ENCODE measurements around the gene SMG6. TPM values are rescaled to one million over a fixed set of nuclear protein-coding genes. Genes with fewer than 3 reads are reported as not detected.

SMG6 gene
- polyA plus RNA-seq, 1 of the 3 experiments (the other 2 are of a cell fraction): 15.7 TPM

DNA sequence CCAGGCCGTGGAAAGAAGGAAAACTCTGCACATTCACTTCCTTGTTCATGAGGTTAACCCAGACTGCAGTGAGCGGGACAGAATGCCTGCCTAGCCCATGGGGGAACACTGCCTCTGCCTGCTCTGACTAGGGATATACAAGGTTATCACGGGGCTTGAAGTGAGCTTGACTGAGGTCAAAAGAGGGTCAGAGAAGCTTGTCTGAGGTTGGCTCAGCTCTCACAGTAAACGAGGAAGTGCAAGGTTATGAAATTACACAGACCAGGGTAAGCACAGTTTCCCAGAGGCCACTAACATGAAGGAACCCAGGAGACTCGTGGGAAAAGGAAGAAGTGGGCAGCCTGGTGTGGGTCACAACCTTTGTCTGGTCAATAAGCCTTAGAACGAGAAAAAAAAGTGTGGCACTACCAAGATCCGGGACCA, 220.0 kb downstream of the SMG6 start:
- H3K4me3 ChIP-seq (ENCODE audit: low read depth in 2 of 2, low read length in 1 of 2): no peak overlapping the region
- WGBS (ENCODE audit: low lambda C conversion rate): 82% methylated on average over 6 of the region's 7 CpGs
- H3K27ac ChIP-seq (ENCODE audit: low read depth in 2 of 2, low read length in 1 of 2): peak overlapping the region in 1 of 2 experiments; percentile 89; a peak in 3 of 4 replicates
- no peak for TF ChIP-seq TAF1 (IDR thresholded peaks at IDR 0.05; ENCODE audit: borderline replicate concordance, low read depth, low read length)
- TF ChIP-seq EP300 (IDR thresholded peaks at IDR 0.05; ENCODE audit: borderline replicate concordance in 1 of 2, low read depth in 1 of 2, low read length in 1 of 2): no peak
- no peak for TF ChIP-seq RFX5 (IDR thresholded peaks at IDR 0.05; ENCODE audit: low read length)
- TF ChIP-seq FOXJ3 (CRISPR knock-in tag; IDR thresholded peaks at IDR 0.05): no peak
- TF ChIP-seq SIN3A (IDR thresholded peaks at IDR 0.05; ENCODE audit: borderline replicate concordance, low read depth, low read length): no peak
- TF ChIP-seq FOXM1 (IDR thresholded peaks at IDR 0.05; ENCODE audit: low read depth): no peak
- no peak for TF ChIP-seq YY1 (IDR thresholded peaks at IDR 0.05; ENCODE audit: low read depth)
- TF ChIP-seq RAD21 (IDR thresholded peaks at IDR 0.05; ENCODE audit: low read length): no peak
- TF ChIP-seq TCF12 (IDR thresholded peaks at IDR 0.05): no peak
- no peak for TF ChIP-seq TEAD4 (IDR thresholded peaks at IDR 0.05; ENCODE audit: borderline replicate concordance, insufficient read depth)
- CTCF ChIA-PET: interaction anchor here (0.7 to 2.7 kb wide), 11 partner anchors 9 to 175 kb away, joined by 3 to 18 read pairs (median 4); partner anchors contain the start of gene HIC1
- H3K4me2 ChIP-seq: no peak overlapping the region; the same call in 1 of the 2 replicates
- H3K4me1 ChIP-seq (ENCODE audit: control insufficient read depth in 1 of 2, insufficient read depth in 2 of 2, low read depth in 1 of 2, low read length in 1 of 2): peaks cover 18 to 75% of the 10 kb centered on the region in 2 experiments
- H3K27me3 ChIP-seq (ENCODE audit: insufficient read depth): no peaks in the 10 kb centered on the region
- peaks cover 9 to 10% of the 10 kb centered on the region in 2 experiments for H3K36me3 ChIP-seq (replicated peaks in 1 of 2; ENCODE audit: control insufficient read depth in 1 of 2, insufficient read depth in 2 of 2, low read length in 1 of 2)
- DNase-seq: no peak
- H4K20me1 ChIP-seq (ENCODE audit: insufficient read depth): no peaks in the 10 kb centered on the region
- H3F3A ChIP-seq (replicated peaks; ENCODE audit: insufficient read depth): peaks cover 12% of the 10 kb centered on the region
- peaks cover 6% of the 10 kb centered on the region; the same call in 1 of the 2 replicates for H3K79me2 ChIP-seq (ENCODE audit: insufficient read depth)
- H2AFZ ChIP-seq (ENCODE audit: low read depth): no peak overlapping the region
- no peaks in the 10 kb centered on the region for H3K9me2 ChIP-seq
- no peak overlapping the region for H3K9ac ChIP-seq
- H3K9me3 ChIP-seq: no peaks in the 10 kb centered on the region
- POLR2A ChIA-PET: no interaction called here

- Histone ChIP-seq H3K36me3 (replicated peaks in 1 of 2; ENCODE audit: control insufficient read depth in 1 of 2, insufficient read depth in 2 of 2, low read length in 1 of 2) (peaks cover 13 to 15% of the 10 kb centered on the region in 2 experiments), H3K9me2 (no peaks in the 10 kb centered on the region), H3K27ac (ENCODE audit: low read depth in 2 of 2, low read length in 1 of 2) (peak overlapping the region; percentile 61 to 89), H3K27me3 (ENCODE audit: insufficient read depth) (no peaks in the 10 kb centered on the region), H2AFZ (ENCODE audit: low read depth) (no peak overlapping the region), H3K4me2 (no peak overlapping the region), H3K79me2 (ENCODE audit: insufficient read depth) (peaks cover 6% of the 10 kb centered on the region; the same call in 1 of the 2 replicates), H3K4me1 (ENCODE audit: control insufficient read depth in 1 of 2, insufficient read depth in 2 of 2, low read depth in 1 of 2, low read length in 1 of 2) (peaks cover 17 to 71% of the 10 kb centered on the region in 2 experiments), H3K9me3 (no peaks in the 10 kb centered on the region), H3K9ac (no peak overlapping the region; the same call in 1 of the 2 replicates), H3K4me3 (ENCODE audit: low read depth in 2 of 2, low read length in 1 of 2) (no peak overlapping the region), H4K20me1 (ENCODE audit: insufficient read depth) (no peaks in the 10 kb centered on the region), H3F3A (replicated peaks; ENCODE audit: insufficient read depth) (peaks cover 12% of the 10 kb centered on the region)
- peak; percentile 74 for DNase-seq
- ChIA-PET POLR2A (no interaction called here), CTCF (interaction anchor here (0.7 to 2.6 kb wide), 9 partner anchors 10 to 173 kb away, joined by 3 to 23 read pairs (median 4); partner anchors contain the start of gene HIC1)
- 77% methylated on average over 9 of the region's 9 CpGs for WGBS (ENCODE audit: low lambda C conversion rate)
- TF ChIP-seq RCOR1 (IDR thresholded peaks at IDR 0.05; ENCODE audit: low read length): peak; percentile 93
- peak; percentile 30; the same call in 1 of the 2 replicates for TF ChIP-seq TCF12 (IDR thresholded peaks at IDR 0.05)
- TF ChIP-seq ELF1 (IDR thresholded peaks at IDR 0.05): no peak
- TF ChIP-seq, protein P1, sequence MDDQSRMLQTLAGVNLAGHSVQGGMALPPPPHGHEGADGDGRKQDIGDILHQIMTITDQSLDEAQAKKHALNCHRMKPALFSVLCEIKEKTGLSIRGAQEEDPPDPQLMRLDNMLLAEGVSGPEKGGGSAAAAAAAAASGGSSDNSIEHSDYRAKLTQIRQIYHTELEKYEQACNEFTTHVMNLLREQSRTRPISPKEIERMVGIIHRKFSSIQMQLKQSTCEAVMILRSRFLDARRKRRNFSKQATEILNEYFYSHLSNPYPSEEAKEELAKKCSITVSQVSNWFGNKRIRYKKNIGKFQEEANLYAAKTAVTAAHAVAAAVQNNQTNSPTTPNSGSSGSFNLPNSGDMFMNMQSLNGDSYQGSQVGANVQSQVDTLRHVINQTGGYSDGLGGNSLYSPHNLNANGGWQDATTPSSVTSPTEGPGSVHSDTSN (IDR thresholded peaks at IDR 0.05): no peak
- TF ChIP-seq RAD21 (IDR thresholded peaks at IDR 0.05; ENCODE audit: low read length): 0 out of 2 replicates have a peak, but pooled peaks have one; percentile 10
- peak; percentile 83 for TF ChIP-seq CHD2 (IDR thresholded peaks at IDR 0.05; ENCODE audit: low read length, partially characterized antibody)
- TF ChIP-seq NFIC (IDR thresholded peaks at IDR 0.05; ENCODE audit: borderline replicate concordance): no peak
- no peak for TF ChIP-seq FOXM1 (IDR thresholded peaks at IDR 0.05; ENCODE audit: low read depth)
- TF ChIP-seq REST (IDR thresholded peaks at IDR 0.05; ENCODE audit: low read depth, low read length): no peak
- TF ChIP-seq EP300 (IDR thresholded peaks at IDR 0.05; ENCODE audit: borderline replicate concordance in 1 of 2, low read depth in 1 of 2, low read length in 1 of 2): peak in 1 of 2 experiments; percentile 88; a peak in 2 of 4 replicates
- no peak for TF ChIP-seq JUND (IDR thresholded peaks at IDR 0.05)
- TF ChIP-seq RXRA (IDR thresholded peaks at IDR 0.05; ENCODE audit: borderline replicate concordance, low read depth): no peak
- TF ChIP-seq EZH2phosphoT487 (IDR thresholded peaks at IDR 0.05; ENCODE audit: borderline replicate concordance, low read depth): no peak
- peak; percentile 90 for TF ChIP-seq GATA2 (CRISPR knock-in tag; IDR thresholded peaks at IDR 0.05)
- TF ChIP-seq SIN3A (IDR thresholded peaks at IDR 0.05; ENCODE audit: borderline replicate concordance, low read depth, low read length): no peak
- TF ChIP-seq POLR2AphosphoS5 (IDR thresholded peaks at IDR 0.05; ENCODE audit: low read depth, low read length): no peak
Observed at GRCh38 chr17:2082003-2082781, 221.4 kb downstream of the SMG6 start.
